Measurements from ENCODE around the gene NDRG4. TPM values are rescaled to one million over a fixed set of nuclear protein-coding genes. Genes with fewer than 3 reads are reported as not detected.
A peak's percentile ranks its signal among the peaks of the same experiment; 100 is the strongest.

Gene NDRG4
- total RNA-seq, 2 donors from 2014 or later = 163 to 238 TPM

- H3K4me3 ChIP-seq = peak overlapping the region; percentile 5 to 74
- H3K4me1 ChIP-seq = peaks cover 0 to 41% of the 10 kb centered on the region in 2 donors
- H3K27ac ChIP-seq = peak overlapping the region; percentile 82 to 91
- TF ChIP-seq CTCF (IDR thresholded peaks at IDR 0.05) = no peak
- H3K27me3 ChIP-seq = no peaks in the 10 kb centered on the region
- H3K36me3 ChIP-seq = no peaks in the 10 kb centered on the region
- no peak for DNase-seq (ENCODE audit: low spot score)
- H3K9me3 ChIP-seq = no peaks in the 10 kb centered on the region
Observed at GRCh38 chr16:58466396-58466795, 33.5 kb upstream of the NDRG4 start.

DNA sequence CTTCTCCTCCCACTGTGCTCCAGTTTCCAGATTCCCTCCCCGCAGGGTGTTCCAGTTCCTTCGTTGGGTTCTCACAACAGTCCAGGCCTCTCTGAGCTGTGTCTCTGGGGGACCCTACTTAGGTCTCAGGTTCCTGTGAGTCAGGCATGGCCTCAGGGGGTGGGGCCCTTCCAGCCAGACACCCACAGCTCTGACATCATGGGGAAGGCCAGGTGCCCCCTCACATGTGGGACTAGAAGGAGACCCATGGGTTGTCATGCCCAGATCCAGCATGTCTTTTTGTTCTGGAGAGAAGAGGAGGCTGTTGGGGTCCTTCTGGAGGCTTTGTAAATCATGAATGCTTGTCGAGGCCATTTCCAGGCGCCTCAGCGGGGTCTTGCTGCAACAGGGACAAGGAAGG, 32.0 kb upstream of the NDRG4 start:
- Histone ChIP-seq H3K27me3 (no peaks in the 10 kb centered on the region), H3K4me3 (no peak overlapping the region), H3K27ac (no peak overlapping the region), H3K9me3 (no peaks in the 10 kb centered on the region), H3K36me3 (no peaks in the 10 kb centered on the region), H3K4me1 (peaks cover 0 to 49% of the 10 kb centered on the region in 2 donors)
- DNase-seq (ENCODE audit: low spot score) = no peak
- TF ChIP-seq CTCF (IDR thresholded peaks at IDR 0.05) = no peak

DNA sequence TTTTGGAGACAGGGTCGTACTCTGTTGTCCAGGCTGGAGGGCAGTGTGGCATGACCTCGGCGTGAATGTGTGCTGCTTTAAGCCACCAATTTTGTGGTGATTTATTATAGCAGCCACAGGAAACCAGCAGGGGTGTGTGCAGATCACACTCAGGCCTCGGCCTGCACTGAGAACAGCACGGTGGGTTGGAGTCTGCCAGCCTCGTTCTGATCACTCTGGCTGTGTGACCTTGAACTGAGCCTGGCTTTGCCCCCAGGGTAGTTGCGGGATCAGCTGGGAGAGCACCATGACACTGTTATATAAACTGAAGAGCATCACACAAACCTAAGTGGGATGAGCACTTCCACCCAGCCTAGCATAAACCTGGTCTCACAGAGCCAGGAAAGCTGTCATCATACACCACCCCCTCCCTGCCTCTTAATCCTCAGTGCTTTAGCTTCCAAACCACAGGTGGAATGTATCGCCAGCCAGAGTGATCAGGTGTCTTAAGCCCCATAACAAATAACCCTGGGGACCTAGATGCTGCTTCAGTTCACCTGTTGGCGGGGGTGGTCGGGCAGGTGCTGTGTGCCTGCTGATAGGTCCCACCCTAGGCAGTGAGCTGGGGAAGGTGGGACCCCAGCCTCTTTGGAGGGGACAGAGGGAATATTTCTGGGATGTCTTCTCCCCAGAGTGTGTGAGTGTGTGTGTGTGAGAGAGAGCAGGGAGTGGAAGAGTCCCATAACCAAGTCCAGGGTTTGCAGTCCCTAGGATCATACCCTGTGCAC, 28.6 kb upstream of the NDRG4 start:
- Histone ChIP-seq H3K27me3 (no peaks in the 10 kb centered on the region), H3K36me3 (no peaks in the 10 kb centered on the region), H3K4me3 (no peak overlapping the region), H3K4me1 (peaks cover 0 to 64% of the 10 kb centered on the region in 2 donors), H3K27ac (peak overlapping the region in 1 of 2 donors; percentile 63), H3K9me3 (no peaks in the 10 kb centered on the region)
- DNase-seq (ENCODE audit: low spot score) = no peak
- no peak for TF ChIP-seq CTCF (IDR thresholded peaks at IDR 0.05)

- Histone ChIP-seq H3K36me3 (no peaks in the 10 kb centered on the region), H3K27me3 (no peaks in the 10 kb centered on the region), H3K27ac (peak overlapping the region; percentile 12 to 63), H3K4me3 (no peak overlapping the region), H3K9me3 (no peaks in the 10 kb centered on the region), H3K4me1 (peaks cover 0 to 72% of the 10 kb centered on the region in 2 donors)
- DNase-seq (ENCODE audit: low spot score) = no peak
- no peak for TF ChIP-seq CTCF (IDR thresholded peaks at IDR 0.05)
Observed at GRCh38 chr16:58472266-58472665, 27.7 kb upstream of the NDRG4 start.

DNA sequence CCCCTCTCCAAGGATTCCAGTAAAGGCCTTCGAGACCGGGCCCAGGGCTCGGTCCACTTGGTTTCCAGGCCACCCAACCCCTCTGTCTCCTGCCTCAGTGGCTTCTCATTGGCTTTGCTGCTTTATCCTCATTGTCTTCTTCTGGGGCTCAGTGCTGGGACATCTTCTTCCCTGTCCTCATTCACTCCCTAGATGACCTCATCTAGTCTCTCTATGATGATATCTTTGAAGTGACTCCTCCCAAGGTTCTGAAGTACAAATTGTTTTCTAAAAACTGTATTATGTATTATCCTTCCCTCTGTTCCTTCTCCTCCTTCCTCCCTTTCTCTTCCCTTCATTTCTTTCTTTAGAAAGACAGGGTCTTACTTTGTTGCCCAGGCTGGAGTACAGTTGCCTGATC, 27.1 kb upstream of the NDRG4 start:
- H3K27ac ChIP-seq = peak overlapping the region; percentile 12 to 63
- H3K27me3 ChIP-seq = no peaks in the 10 kb centered on the region
- DNase-seq (ENCODE audit: low spot score) = no peak
- H3K36me3 ChIP-seq = no peaks in the 10 kb centered on the region
- H3K9me3 ChIP-seq = no peaks in the 10 kb centered on the region
- H3K4me3 ChIP-seq = no peak overlapping the region
- no peak for TF ChIP-seq CTCF (IDR thresholded peaks at IDR 0.05)
- peaks cover 0 to 73% of the 10 kb centered on the region in 2 donors for H3K4me1 ChIP-seq

DNA sequence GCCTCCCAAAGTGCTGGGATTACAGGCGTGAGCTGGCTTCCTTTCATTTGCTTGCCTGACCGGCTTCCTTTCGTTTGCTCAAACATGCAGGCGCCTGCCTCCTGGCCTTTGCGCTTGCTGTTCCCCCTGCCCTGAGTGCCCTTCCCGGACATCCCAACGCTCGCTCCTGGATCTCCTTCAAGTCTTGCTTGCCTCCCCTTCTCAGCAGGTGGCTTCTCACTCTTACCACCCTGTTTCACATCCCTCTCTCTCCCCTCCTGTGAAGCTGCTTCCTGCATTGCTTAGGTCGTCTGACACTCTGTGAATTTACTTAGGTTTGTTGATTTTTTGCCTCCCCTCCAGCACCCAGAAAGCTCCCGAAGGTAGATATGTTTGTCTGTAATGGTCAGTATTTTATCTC, 25.6 kb upstream of the NDRG4 start:
- no peaks in the 10 kb centered on the region for H3K36me3 ChIP-seq
- TF ChIP-seq CTCF (IDR thresholded peaks at IDR 0.05) = no peak
- no peak for DNase-seq (ENCODE audit: low spot score)
- H3K4me1 ChIP-seq = peaks cover 0 to 65% of the 10 kb centered on the region in 2 donors
- no peak overlapping the region for H3K4me3 ChIP-seq
- no peaks in the 10 kb centered on the region for H3K27me3 ChIP-seq
- no peaks in the 10 kb centered on the region for H3K9me3 ChIP-seq
- peak overlapping the region; percentile 20 to 52 for H3K27ac ChIP-seq

All from right atrium auricular region (tissue), 2 donors.